EL (cell line): ENCODE measurements around the gene AURKA.

Source experiments
- DNase-seq: peaks from one replicate; pipeline ENCODE4 v3.0.0-alpha.2; 2016

Gene AURKA

DNA sequence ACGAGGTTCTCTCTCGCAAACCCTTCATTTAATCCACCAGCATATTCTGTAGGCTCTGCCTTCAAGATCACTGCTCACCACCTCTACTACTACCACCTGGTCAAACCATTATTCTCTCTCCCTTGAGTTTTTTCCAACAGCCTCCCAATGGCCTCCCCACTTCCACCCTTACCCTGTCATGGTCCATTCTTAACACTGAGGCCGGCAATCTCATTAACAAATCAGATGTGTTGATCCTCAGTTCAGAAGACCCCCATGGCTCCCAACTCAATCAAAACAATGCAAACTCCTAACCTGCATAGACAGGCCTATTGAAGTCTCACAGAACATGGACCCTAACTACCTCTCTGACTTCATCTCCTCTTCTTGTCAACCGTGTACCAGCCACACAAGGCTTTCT lies 2.2 kb downstream of the AURKA start:
- DNase-seq = no peak

DNA sequence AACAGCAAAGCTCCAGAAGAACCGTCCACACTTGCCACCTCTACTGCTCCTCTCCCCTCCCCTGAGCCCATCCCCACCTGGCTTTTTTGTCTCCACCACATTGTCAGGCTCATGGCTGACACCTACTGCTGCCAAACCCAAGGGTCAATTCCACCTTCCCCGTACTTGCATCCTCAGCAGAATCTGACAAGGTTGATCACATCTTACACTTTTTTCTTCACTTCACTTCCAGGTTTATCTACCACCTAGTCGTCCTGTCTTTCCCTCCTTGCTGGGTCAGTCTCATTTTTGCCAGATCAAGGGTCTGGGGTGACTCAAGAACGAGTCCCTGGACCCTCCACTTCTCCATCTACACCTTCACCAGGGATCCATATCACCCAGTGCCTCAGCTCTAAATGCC lies 3.1 kb downstream of the AURKA start:
- DNase-seq = no peak

DNA sequence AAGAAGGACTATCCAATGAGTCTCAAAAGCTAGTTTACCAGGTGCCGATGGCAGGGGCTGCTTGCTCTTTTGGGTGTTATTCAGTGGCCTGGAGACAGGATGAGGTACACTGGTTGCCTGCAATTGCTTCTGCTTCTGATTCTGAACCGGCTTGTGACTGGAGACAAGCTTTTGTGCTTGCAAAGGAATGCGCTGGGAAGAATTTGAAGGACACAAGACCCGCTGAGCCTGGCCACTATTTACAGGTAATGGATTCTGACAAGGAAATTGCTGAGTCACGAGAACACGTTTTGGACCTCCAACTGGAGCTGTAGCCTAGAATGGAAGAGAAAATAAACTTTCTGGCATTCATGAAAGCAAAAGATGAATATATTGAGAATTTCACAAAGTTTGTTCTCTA lies 5.8 kb downstream of the AURKA start:
- DNase-seq = no peak

DNA sequence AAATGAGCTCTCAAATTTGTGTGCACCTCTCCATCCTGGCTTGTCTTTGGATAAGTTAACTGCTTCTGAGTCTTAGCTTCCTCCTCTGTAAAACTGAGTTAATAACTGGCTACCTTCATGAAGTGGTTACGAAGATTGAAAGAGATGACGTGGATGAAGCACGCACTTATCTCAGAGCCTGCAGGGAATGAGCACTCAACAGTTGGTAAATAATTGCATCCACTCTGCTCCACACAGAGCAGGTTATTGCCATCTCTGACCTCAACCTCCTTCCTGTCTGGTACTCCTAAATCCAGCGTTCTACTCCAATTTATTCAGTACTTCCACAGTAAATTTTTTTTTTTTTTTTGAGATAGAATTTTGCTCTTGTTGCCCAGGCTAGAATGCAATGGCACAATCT lies 6.9 kb downstream of the AURKA start:
- DNase-seq = no peak

DNA sequence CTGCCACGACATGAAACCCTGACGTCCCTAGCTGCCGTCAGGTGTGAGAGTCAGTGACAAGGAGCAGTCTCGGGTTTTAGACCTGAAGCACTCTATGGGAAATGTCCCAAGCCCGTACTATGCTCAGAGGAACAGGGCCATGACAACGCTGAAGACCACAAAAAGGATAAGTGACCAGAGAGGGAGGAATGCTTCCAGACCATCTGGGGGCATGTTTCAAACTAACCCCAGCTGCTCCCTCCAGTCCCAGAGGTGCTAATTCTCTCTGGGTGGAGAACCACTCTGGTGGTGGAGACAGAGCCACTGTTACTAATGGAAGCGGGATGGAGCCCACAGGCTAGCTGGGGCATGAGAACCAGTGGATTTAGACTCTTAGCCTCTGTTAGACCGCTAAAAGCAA lies 8.7 kb downstream of the AURKA start:
- DNase-seq = no peak

DNA sequence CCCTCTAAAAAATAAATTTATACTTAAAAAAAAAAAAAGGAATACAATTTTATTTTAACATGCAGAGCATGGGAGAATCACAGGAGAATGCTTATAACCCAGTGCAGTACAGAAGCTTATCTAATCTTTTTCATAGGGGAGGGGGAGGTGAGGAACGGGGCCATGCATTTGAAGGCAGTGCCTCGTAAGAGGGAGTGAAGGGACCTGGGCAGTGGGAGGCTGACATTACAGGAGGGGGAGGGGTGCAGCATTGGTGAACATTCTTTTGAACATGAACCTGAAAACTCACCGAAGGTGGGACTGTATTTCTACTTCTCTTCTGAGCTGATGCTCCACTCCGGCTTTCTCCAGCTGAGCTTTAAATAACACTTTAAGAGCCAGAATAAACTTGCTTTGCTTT lies 9.3 kb downstream of the AURKA start:
- no peak for DNase-seq

DNA sequence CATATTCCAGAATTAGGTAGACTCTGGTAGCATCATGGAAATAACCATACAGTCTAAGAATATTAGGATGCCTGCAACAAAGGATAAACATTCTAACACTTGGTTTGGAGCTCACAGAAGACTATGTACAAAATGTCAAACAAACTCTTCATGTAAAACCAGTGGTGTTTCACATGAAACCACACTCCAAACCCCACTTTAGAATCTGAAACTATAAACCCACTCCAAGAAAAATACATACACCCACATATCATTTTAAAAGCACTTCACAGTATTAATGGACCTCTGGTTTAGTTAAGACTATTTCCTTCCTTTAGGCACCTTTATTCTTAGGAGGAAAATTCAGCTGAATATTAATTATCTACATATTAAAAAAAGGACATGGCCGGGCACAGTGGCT lies 10.5 kb downstream of the AURKA start:
- no peak for DNase-seq

DNA sequence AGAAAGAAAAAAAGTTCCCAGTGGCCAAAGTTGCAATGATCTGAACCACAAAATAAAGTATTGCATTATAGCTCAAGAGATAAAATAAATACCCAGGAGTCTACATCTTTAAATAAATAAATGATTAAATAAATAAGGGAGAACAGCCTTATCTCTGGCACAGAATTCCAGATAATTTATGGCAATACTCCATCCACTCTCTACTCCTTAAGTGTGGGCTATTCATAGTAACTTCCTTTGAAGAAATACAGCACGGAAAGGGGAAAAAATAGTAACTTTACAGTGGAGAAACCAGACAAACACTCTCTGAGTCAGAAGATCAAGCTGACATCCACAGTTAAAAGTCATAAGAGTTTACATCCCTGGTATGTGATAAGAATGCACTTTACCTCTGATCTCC lies 11.6 kb downstream of the AURKA start:
- DNase-seq = peak; percentile 31

DNA sequence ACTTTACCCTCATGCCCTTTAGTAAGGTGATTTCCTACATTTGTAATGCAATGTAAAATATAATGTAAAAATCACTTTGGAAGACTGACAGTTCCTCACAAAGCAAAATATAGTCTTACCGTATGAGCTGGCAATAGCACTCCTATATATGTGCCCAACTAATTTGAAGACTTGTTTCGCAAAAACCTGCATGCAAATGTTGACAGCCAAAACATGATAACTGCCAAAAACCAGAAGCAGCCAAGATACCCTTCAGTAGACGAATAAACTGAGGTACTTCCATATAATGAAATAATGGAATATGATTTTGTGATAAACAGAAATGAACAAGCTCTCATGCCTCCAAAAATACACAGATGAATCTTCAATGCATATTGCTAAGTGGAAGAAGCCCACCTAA lies 13.6 kb downstream of the AURKA start:
- DNase-seq = no peak

DNA sequence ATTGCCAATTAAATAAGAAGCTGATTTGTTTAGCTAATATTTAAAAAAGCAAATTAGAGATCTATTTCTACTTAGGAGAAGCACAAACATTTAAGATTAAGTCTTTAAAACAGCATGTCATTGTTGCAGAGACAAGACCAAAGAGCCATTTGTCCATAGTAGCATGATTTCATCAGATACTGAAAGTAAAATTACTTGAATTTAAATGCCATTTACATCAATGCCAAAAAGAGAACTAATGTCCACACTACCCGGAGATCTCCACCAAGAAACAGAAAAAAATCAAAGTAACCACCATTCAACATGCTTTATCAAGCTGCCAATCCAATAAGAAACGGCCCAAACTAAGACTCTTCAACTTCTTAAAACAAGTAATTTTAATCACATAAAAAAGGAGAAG lies 15.7 kb downstream of the AURKA start:
- no peak for DNase-seq

DNA sequence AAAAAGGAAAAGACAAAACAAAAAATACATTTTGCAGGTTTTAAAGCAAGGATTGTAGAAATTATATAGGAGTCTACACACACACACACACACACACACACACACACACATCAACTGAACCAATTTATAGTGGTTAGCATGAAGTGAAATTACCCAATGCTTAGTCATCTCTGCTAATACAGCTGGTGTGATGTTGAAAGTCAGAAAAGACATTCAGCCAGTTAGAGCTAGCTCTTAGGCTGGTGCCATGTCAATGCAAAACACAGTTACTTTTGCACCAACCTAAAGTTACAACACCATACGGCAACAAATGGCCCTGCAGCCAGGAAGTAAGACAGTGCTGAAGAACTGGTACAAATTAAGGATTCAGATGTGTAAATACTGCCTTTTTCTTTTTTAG lies 18.1 kb downstream of the AURKA start:
- peak; percentile 91 for DNase-seq

DNA sequence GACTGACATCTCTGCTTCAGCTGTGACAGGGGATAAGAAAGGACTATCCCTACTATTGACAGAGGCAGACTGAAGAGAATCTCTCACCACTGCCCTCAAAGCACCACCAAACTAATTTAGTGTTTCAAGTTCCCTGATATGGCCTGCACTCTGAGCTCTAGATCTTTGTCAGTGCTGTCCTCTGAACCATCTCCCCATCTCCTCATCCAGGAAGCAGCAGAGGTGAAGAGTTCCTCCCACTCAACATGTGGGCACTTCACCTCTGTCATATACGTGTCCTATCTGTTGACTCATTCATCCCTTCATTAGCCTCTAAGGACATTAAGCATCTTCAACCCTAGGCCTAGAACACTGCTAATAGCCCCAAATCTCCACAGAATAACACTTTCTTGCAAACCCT lies 19.2 kb downstream of the AURKA start:
- no peak for DNase-seq

DNA sequence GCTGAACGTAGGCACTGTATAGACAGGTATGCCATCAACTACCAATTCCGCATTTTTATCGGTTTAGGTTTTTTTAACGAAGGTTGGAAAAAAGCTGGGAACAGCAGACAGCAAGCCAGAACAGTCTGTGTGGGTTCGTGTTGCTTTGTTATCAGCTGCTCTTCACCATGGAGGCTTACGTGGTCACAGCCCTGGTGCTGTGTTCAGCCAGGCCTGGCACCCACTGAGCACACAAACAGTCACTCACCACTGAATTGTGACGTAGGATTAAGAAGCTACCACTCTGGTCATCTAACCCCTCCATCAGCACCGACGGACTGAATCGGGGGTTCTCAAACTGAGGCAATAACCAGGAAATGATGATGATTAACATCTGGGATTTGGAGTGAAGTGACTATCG lies 20.0 kb downstream of the AURKA start:
- DNase-seq = no peak

DNA sequence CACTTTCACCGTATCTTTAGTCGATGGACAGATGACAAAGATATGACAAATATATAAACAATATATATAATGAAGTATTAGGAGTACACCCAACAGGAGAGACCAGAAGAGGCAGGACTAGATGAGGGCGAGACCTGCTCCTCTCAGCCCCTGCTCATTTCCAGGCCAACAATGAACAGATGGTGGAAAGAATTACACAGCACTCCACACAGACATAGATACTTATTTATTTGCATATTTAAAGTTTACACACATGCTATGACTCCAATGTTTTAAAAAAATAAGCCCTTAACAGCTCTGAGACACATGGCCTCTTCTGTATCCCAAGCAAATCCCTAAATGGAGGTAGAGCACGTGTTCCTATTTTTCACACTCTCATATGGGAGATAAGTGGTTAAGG lies 22.8 kb downstream of the AURKA start:
- DNase-seq = no peak

DNA sequence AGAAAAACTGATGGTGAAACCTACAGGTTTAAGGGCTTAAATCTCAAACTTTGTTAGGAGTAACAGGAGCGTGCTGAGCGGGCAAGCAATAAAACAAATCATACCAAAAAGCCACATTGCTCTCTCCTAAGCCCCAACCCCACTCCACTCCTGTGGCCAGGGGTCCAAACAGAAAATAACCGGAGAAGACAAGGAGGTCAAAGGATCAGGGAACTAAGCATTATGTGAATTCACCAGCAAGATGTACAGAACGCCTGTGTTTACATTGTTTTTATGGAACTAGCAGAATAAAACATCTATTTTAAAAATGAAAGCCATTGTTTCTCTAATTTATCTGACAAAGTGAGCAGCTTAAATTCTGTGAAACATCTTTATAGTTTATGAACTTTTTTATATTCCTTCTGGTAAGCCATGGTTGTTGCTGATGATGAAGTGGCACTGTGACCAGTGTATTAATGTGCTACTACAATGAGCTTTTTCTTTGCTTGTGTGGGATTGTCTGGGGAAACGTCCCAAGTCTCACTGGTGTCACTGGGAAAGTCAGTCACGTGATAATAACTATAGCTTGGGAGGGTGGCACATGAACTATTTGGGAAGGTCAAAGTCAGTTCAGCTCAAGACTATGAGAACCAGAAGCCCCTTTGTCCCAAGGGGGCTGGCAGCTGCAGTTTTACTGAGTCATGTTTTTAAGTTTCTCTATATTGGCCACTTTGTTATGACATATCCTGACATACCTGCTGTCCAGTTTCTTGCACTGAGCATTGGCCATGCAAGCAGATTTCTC lies 23.5 kb downstream of the AURKA start:
- no peak for DNase-seq

DNA sequence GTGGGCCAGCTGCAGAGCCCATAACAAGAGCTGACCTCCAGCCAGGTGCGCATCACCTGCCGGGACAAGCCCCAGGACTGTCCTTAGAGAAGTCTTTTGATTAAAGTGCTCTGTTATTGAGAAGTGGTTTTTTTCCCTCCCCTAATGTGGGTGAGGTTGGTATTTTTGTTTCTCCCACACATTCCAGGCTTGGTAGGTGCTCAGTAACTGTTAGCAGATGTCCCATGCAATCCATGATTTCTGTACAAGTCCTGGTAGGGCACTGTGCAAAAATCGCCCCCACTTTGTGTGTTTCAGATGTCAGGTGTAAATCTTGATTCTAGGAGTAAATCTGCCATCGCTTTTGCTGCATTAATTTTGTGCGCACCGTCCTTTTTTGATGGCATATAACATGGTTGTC lies 28.5 kb downstream of the AURKA start:
- DNase-seq = no peak

DNA sequence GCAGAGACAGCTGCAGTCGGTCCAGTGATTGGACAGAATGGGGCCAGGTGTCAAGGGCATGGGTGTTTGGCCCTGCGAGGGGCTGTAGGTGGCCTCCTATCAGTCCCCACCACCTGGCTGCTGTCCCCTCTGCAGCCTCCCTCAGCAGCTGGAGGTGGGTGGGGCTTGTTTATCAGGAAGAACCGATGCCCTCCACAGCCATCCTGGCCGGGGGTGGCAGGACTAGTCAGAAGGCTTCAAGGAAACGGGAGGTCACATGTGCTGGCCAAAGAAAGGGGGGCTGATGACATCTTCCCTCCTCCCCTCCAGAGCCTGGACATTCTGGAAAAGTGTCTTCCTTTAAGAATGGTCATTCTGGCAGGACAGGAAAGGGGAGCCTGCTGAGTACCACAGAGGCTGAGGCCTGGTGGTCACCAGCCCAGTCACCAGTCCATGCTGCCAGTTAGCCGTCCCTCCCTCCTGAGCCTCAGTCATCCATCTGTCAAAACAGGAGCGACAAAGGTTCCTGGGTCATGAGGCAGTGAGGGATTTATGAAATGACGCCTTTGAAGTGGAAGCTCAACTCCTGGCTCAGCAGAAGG lies 29.1 kb downstream of the AURKA start:
- DNase-seq = peak; percentile 35

DNA sequence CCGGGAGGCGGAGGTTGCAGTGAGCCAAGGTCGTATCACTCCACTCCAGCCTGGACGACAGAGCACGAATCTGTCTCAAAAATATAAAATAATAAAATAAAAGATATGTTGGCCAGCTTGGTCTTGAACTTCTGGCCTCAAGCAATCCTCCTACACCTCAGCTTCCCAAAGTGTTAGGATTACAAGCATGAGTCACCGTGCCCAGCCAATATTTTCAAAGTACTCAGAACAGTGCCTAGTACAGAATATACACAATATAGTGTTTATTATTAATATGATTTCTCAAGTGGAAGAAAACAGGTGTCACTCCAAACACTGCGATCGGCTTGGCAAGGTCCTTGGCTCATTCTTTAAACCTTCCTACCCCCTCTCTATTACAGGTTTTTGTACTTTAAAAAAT lies 30.1 kb downstream of the AURKA start:
- DNase-seq = no peak

DNA sequence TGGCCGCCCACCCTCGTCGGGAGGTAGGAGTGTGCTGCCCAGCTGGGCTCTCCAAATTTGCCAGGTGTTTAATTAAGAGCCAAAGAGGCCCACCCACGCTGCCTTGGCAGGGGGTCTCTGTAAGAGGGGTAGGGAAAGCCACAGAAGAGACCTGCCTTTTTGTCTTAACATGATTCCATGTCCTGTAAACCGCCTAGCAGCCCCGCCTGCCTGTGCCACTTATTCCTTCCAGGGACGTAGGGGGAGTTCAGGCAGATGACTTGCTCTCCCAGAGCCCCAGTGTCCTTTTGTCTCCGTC lies 31.2 kb downstream of the AURKA start:
- no peak for DNase-seq

DNA sequence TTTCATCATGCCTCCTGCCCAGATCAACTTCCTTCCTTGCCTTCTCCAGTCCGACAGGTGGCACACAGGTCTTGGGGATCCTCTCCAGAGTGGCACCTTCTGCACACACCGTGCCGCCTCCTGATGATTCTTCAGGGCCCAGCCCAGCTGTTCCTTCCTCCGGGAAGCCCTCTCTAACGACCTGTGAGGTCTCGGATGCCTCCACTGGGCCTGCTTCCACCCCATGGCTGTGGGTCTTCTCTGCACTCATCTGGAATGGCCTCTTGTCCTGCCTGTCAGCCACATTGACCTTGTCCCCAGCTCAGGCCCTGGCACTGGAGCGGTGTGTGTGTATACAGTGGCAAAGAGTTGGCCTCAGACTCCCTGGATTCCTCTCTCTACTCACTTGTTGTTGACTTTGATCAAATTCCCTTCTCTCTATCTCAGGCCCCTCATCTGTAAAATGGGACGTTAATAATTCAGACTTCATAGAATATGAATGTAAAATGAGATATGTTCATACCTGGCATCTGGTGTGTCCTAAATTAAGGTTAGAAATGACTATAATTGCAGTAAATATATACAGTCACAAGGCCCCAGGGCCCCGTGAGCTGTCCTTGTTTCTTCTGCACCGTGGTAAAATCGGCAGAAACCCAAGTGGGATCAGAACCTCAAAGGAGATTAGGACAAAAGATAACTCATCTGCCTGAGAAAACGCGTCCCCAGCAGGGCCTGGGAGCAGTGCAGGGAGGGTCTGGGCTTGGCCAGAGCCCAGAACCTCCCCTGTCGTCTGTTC lies 31.7 kb downstream of the AURKA start:
- no peak for DNase-seq

DNA sequence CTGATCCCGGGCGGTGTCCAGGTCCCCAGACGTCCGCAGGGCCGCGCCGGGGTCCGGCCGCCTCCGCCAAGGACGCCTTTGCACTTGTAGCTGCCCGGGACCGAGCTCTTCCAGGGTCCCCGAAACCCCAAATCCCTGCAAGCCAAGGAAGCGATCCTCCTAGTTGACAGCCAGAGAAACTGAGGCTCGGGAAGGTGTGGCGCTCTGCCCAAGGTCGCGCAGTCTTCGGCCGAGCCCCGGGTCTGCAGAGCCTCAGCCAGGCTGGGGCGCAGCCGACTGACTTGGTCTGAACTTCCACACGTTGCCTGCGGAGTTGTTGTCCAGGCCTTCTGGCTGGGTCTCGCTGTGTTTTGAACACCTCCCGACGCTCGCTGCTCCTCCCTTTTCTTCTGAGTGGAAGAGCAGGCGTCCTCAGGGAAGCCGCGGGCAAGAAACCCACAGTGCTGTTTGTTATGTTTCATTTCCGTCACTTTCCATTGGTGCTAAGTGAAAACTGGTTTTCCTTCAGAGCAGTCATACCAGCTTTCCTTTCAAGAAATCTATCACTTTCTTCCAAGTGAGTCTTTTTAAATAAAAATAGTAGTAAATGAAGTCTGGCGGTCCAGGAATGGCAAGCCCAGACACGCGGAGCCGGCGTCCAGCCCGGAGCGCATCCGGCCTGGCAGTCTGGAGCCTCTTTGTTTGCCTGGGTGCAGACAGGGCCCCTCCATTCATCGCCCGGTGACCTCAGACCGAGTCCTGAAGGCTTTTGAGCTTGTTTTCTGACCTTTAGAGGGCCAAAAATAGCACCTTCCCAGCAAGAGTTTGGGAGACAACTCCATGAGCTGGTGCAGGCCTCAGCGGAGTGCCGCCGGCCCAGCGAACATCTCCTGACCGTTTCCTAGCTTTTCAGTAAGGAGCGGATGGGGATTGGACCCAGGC lies 32.5 kb downstream of the AURKA start:
- DNase-seq = peak; percentile 77

DNA sequence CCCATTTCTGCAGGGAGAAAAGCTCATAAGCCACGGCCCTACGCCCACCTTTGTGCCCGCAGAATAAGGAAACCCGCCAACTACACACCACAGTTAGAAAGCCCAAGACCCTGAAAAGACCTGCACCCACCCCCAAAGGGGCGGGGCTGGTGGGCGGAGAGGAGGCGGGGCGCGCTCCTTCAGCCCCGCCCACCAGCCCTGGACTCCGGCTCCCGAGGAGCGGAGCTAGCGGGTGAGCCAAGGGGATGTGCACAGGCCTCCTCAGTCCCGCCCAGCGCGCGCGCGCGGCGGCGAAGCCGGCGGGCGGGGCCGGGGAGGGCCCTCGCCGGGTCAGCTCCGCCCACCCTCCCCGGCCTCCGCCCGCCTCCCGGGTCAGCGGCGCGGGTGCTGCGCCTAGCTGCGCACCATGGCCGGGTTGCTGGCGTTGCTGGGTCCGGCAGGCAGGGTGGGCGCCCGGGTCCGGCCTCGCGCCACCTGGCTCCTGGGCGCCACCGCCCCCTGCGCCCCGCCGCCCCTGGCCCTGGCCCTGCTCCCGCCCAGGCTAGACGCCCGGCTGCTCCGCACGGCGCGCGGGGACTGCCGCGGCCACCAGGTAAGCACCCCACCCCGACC lies 33.3 kb downstream of the AURKA start, which contains the start of gene FAM210B:
TSS of gene FAM210B (plus strand) at position 375 of the 612 bp plus-strand sequence. CDS start at position 407, 32 bp downstream.
- peak; percentile 92 for DNase-seq

DNA sequence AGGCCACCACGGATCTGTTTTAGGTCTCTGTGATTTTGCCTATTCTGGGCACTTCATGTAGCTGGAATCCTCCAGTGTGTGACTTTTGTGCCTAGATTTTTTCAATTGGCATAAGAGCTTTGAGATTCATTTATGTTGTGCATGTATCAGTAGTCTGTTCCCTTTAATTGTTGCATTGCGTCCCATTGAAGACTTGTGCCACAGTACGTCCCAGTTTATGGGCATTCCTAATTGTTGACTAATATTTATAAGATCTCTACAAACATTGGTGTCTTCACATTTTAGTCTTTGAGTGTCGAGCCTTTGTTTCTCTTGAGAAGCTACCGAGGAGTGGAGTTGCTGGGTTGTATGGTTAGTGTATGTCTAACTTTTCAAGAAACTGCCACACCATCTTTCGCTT lies 33.9 kb downstream of the AURKA start:
- DNase-seq = peak; percentile 54
